Epithelial cell of proximal tubule (primary cell): Measurements from ENCODE around the gene TACC2. TPM values are rescaled to one million over a fixed set of nuclear protein-coding genes. Genes with fewer than 3 reads are reported as not detected.

Experiments
- DNase-seq: peaks from one replicate; pipeline ENCODE4 v3.0.0-alpha.2; 2011; ENCODE audit warnings: low read depth
- H3K4me3 ChIP-seq: 2 replicates; pipeline ENCODE4 v1.5.1; 2011; ENCODE audit warnings: low read depth, mild to moderate bottlenecking, low read length
- total RNA-seq: library from RNA; depleted of rRNA; stranded (reverse); fragments of >200 nt; gene quantifications from 2 replicates; pipeline ENCODE4 v1.2.3, GENCODE V29; 2015
- TF ChIP-seq, protein P1 (sequence below): conservative IDR thresholded peaks from 2 replicates; pipeline ENCODE4 v1.5.1; 2012; ENCODE audit warnings: low read depth, mild to moderate bottlenecking, low read length

TACC2 gene
- total RNA-seq, 1 donor from 2014 or later = 23.9 TPM

DNA sequence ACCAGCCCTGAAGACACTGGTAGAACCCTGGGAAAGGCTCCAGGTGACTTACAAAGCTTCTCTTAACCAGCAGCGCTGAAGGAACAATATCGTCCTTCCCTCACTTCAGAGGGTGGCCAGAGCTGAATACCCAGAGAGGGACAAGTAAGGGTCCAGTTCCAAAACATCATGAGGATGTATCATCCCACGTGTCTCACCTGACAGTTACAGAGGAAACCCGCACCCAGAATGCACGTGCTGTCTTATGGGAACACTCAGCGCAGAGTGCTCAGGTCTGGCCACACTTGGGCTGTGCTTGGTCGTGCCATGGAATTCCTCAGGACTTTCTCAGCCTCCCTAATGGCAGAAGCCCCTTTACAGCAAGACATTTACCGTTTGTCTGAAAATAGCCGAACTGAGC is 235.2 kb downstream of the TACC2 start:
- no peak for DNase-seq
- TF ChIP-seq, protein P1, sequence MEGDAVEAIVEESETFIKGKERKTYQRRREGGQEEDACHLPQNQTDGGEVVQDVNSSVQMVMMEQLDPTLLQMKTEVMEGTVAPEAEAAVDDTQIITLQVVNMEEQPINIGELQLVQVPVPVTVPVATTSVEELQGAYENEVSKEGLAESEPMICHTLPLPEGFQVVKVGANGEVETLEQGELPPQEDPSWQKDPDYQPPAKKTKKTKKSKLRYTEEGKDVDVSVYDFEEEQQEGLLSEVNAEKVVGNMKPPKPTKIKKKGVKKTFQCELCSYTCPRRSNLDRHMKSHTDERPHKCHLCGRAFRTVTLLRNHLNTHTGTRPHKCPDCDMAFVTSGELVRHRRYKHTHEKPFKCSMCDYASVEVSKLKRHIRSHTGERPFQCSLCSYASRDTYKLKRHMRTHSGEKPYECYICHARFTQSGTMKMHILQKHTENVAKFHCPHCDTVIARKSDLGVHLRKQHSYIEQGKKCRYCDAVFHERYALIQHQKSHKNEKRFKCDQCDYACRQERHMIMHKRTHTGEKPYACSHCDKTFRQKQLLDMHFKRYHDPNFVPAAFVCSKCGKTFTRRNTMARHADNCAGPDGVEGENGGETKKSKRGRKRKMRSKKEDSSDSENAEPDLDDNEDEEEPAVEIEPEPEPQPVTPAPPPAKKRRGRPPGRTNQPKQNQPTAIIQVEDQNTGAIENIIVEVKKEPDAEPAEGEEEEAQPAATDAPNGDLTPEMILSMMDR = no peak
- no peak overlapping the region for H3K4me3 ChIP-seq

DNA sequence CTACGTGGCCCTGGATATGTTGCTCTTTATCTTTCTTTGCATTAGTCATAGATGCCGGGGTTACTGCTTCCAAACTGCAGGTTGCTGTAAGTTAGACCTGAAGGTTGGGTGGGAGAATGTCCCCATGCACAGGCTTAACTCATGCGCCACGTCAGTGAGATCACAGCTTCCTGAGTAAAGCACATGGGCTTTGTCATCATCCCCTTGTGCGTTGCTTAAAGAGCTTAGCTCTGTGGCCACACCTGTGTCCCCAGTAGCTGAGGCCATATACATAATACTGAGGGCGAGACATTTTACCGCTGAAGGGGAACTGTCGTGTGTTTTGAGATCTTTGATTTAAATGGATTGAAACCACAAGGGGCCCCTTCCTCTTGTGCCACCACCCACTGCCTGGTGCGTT is 236.4 kb downstream of the TACC2 start:
- TF ChIP-seq, protein P1 = no peak
- no peak for DNase-seq
- no peak overlapping the region for H3K4me3 ChIP-seq

DNA sequence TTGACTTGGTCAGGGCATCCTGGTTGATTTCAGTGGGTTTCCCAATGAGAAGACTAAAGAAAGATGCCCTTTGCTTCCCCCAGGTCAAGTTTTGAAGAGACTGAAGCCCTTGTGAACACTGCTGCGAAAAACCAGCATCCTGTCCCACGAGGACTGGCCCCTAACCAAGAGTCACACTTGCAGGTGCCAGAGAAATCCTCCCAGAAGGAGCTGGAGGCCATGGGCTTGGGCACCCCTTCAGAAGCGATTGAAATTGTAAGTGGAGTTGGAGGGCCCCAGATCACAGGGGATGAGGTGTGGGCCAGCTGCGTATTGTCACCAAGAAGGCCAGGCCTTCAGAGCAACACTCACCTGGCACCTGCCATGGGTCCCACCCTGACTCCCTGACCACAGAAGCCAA is 238.8 kb downstream of the TACC2 start:
- TF ChIP-seq, protein P1 = no peak
- DNase-seq = no peak
- no peak overlapping the region for H3K4me3 ChIP-seq

DNA sequence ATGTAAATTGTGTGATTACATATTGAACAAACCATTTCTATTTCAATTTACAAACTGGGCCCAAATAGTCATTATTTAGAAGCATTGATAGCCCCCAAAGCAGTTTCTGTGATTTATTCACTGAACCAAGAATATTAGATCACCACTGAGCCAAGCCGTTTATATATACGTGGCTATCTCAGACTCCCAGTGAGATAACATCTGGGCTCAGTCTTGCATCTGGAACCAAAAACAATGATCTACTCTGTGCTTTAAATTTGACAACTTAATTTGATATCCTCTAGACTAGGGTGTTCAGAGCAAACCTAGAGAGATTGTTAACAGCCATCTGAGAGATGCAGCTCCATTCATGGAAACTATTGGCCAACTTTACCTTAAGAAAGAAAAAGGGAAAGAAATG is 240.7 kb downstream of the TACC2 start:
- H3K4me3 ChIP-seq = no peak overlapping the region
- DNase-seq = no peak
- TF ChIP-seq, protein P1 = no peak

DNA sequence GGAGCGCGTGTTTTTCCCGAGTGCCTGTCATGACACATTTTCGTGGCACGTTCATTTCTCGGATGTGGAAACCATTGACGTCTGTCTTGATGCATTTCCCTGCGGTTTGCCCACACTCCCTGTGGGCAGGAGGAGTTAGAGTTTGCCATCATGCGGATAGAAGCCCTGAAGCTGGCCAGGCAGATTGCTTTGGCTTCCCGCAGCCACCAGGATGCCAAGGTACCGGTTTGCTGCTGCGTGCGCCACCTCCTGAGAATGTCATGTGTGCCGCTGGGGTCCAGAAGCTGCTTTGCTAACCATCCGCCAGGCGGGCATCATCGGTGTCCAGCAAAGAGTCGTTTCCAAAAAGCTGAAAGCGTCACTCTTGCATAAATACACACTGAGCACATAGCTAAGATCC is 241.3 kb downstream of the TACC2 start:
- DNase-seq = no peak
- no peak overlapping the region for H3K4me3 ChIP-seq
- TF ChIP-seq, protein P1 = no peak

DNA sequence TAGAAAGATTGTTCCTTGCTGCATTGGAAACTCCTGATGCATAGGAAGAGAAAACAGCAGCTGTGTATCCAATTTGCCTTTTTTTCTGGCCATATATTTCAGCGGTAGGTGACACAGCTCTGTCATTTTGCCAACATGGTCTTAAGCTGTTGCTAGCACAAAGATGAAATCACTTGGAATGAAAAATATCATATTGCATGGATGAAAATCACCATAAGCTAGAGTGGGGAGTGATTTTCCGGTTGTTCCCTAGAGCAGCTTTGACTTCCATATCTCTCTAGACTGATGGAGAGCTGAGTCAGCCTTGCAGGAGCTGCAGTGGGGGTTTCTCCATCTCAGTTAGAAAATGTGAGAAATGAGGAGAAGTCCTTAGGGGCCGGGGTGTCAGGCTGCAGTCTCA is 243.8 kb downstream of the TACC2 start:
- TF ChIP-seq, protein P1 = no peak
- no peak for DNase-seq
- no peak overlapping the region for H3K4me3 ChIP-seq

DNA sequence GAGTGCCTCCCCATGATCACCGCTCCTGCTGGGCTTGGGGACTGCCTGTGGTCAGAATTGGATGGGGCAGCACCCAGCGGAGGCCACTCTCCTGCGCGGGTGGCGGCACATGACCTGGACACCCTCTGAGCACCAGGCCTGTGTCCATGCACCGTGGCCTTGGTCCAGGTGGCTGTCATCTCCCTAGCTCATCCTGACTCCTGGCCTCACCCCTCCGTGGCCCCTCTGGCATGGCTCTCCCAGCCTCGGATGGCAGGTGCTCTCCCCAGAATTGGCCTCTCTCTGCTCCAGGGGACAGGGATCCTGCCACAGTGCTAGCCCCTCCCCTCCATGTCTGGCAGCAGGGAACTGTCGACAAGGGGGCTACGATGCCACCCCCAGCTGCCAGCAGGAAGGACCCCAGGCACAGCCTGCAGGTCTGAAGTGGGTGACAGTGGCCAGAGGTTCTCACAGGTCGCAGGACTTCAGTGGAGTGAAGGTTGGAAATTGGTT is 244.9 kb downstream of the TACC2 start:
- TF ChIP-seq, protein P1 = no peak
- H3K4me3 ChIP-seq = no peak overlapping the region
- no peak for DNase-seq
